IMR-90 (cell line): Measurements from ENCODE around the gene CHTF8. TPM values are rescaled to one million over a fixed set of nuclear protein-coding genes. Genes with fewer than 3 reads are reported as not detected.

ENCODE experiments used
- ATAC-seq: fragments of 200-7000 bp; cut with Tn5 transposase; 2 replicates; pipeline ENCODE4 v1.9.1; 2020; ENCODE audit warnings: low read depth, mild to moderate bottlenecking, moderate library complexity
- BruUV-seq: library from RNA; stranded (reverse); fragments of 400-500 nt; replicated peaks from 2 replicates; lab custom pipeline; 2021; lab: Mats Ljungman, UMichigan
- CTCF ChIA-PET: fragments of 300-600 bp; formaldehyde crosslinking; extraction: SDS; loops from one replicate; lab custom pipeline; 2021; ENCODE audit warnings: antibody characterized with exemption; lab: Yijun Ruan, JAX
- POLR2A ChIA-PET: fragments of 300-600 bp; sonication (Branson Sonifier 250); formaldehyde crosslinking; loops from one replicate; lab custom pipeline; 2022; ENCODE audit warnings: antibody characterized with exemption; ENCODE audit not compliant: unreplicated experiment; lab: Charles Lee
- DNase-seq: peaks from one replicate; pipeline ENCODE4 v3.0.0; 2013
- H2AFZ ChIP-seq: replicated peaks from 2 replicates; pipeline ENCODE3; 2013; ENCODE audit warnings: low read length, mild to moderate bottlenecking; ENCODE audit not compliant: poor library complexity
- H2AK5ac ChIP-seq: 2 replicates; pipeline ENCODE4 v1.6.1; 2013; ENCODE audit warnings: low read depth, low read length, inconsistent platforms
- H2AK9ac ChIP-seq: replicated peaks from 2 replicates; pipeline ENCODE3; 2013; ENCODE audit warnings: mild to moderate bottlenecking, low read depth, low read length, moderate library complexity; ENCODE audit not compliant: poor library complexity
- H2BK120ac ChIP-seq: 2 replicates; pipeline ENCODE4 v1.6.1; 2013; ENCODE audit warnings: low read depth, low read length, inconsistent platforms
- H2BK15ac ChIP-seq: 3 replicates; pipeline ENCODE4 v1.6.1; 2013; ENCODE audit warnings: low read depth, low read length, inconsistent platforms
- H2BK20ac ChIP-seq: 2 replicates; pipeline ENCODE4 v1.6.1; 2013; ENCODE audit warnings: low read depth, mild to moderate bottlenecking, inconsistent platforms, low read length, moderate library complexity
- H2BK5ac ChIP-seq: 2 replicates; pipeline ENCODE4 v1.6.1; 2013; ENCODE audit warnings: mild to moderate bottlenecking, low read depth, low read length, inconsistent platforms; ENCODE audit not compliant: poor library complexity, severe bottlenecking
- H3K14ac ChIP-seq: replicated peaks from 2 replicates; pipeline ENCODE4 v1.6.1; 2013; ENCODE audit warnings: low read depth, low read length, inconsistent platforms
- H3K18ac ChIP-seq: 2 replicates; pipeline ENCODE4 v1.6.1; 2013; ENCODE audit warnings: low read depth, low read length, control low read depth
- H3K23ac ChIP-seq: 2 replicates; pipeline ENCODE4 v1.6.1; 2013; ENCODE audit warnings: low read depth, low read length, inconsistent platforms
- H3K27ac ChIP-seq: 2 replicates; pipeline ENCODE4 v1.5.1; 2013; ENCODE audit warnings: mild to moderate bottlenecking, control low read depth, low read length; ENCODE audit not compliant: insufficient read depth
- H3K27me3 ChIP-seq: 2 replicates; pipeline ENCODE4 v1.6.1; 2013; ENCODE audit warnings: low read length; ENCODE audit not compliant: control insufficient read depth, insufficient read depth
- H3K36me3 ChIP-seq: 2 replicates; pipeline ENCODE4 v1.6.1; 2013; ENCODE audit warnings: low read length, mixed read lengths; ENCODE audit not compliant: control insufficient read depth, insufficient read depth
- H3K4ac ChIP-seq: 2 replicates; pipeline ENCODE4 v1.6.1; 2013; ENCODE audit warnings: low read depth, low read length, inconsistent platforms
- H3K4me1 ChIP-seq: 2 replicates; pipeline ENCODE4 v1.6.1; 2013; ENCODE audit warnings: low read length, mixed read lengths; ENCODE audit not compliant: control insufficient read depth, insufficient read depth
- H3K4me2 ChIP-seq: 2 replicates; pipeline ENCODE4 v1.6.1; 2013; ENCODE audit warnings: low read depth, mild to moderate bottlenecking, control low read depth, low read length, moderate library complexity
- H3K4me3 ChIP-seq: 2 replicates; pipeline ENCODE4 v1.5.1; 2013; ENCODE audit warnings: low read depth, mild to moderate bottlenecking, control low read depth, low read length, moderate library complexity; ENCODE audit not compliant: insufficient read depth
- H3K56ac ChIP-seq: 2 replicates; pipeline ENCODE4 v1.6.1; 2013; ENCODE audit warnings: low read length, inconsistent platforms; ENCODE audit not compliant: insufficient read depth; ENCODE audit errors: extremely low read depth
- H3K79me1 ChIP-seq, 2 experiments: 2 replicates each; pipeline ENCODE4 v1.6.1; 2013; ENCODE audit warnings: low read length in 2 of 2, inconsistent platforms in 1 of 2, low read depth in 1 of 2
- H3K9ac ChIP-seq: 2 replicates; pipeline ENCODE4 v1.6.1; 2013; ENCODE audit warnings: low read depth, low read length, control low read depth
- H3K9me1 ChIP-seq: 2 replicates; pipeline ENCODE4 v1.6.1; 2013; ENCODE audit warnings: low read length, inconsistent platforms; ENCODE audit not compliant: insufficient read depth
- H3K9me3 ChIP-seq: 2 replicates; pipeline ENCODE4 v1.6.1; 2013; ENCODE audit warnings: low read length; ENCODE audit not compliant: control insufficient read depth, insufficient read depth
- H4K20me1 ChIP-seq: 2 replicates; pipeline ENCODE4 v1.6.1; 2013; ENCODE audit warnings: low read length, inconsistent platforms; ENCODE audit not compliant: insufficient read depth
- H4K5ac ChIP-seq: 2 replicates; pipeline ENCODE4 v1.6.1; 2013; ENCODE audit warnings: mild to moderate bottlenecking, low read depth, low read length, control low read depth
- H4K8ac ChIP-seq, 2 experiments: 2 replicates each; pipeline ENCODE4 v1.6.1; 2013; ENCODE audit warnings: low read depth in 2 of 2, low read length in 2 of 2, control low read depth in 1 of 2, inconsistent platforms in 1 of 2
- H4K91ac ChIP-seq: 2 replicates; pipeline ENCODE4 v1.6.1; 2013; ENCODE audit warnings: low read depth, low read length, inconsistent platforms; ENCODE audit not compliant: insufficient read depth
- BHLHE40 ChIP-seq: fragments of 150-350 bp; IDR thresholded peaks from 2 replicates; pipeline ENCODE4 v1.6.1; 2016; ENCODE audit warnings: mild to moderate bottlenecking, low read depth, low read length
- CEBPB ChIP-seq: IDR thresholded peaks from 2 replicates; pipeline ENCODE4 v1.6.1; 2012; ENCODE audit warnings: low read depth, low read length, improper control_type of control experiment
- FOS ChIP-seq: fragments of 150-350 bp; IDR thresholded peaks from 2 replicates; pipeline ENCODE4 v1.6.1; 2016; ENCODE audit warnings: low read depth, low read length
- MAZ ChIP-seq: IDR thresholded peaks from 2 replicates; pipeline ENCODE4 v1.6.1; 2012; ENCODE audit warnings: low read depth, mild to moderate bottlenecking, low read length, improper control_type of control experiment, moderate library complexity, borderline replicate concordance
- MXI1 ChIP-seq: IDR thresholded peaks from 2 replicates; pipeline ENCODE4 v1.6.1; 2012; ENCODE audit warnings: low read depth, mild to moderate bottlenecking, low read length, moderate library complexity, borderline replicate concordance
- NFE2L2 ChIP-seq: fragments of 150-350 bp; IDR thresholded peaks from 2 replicates; pipeline ENCODE4 v1.6.1; 2016; ENCODE audit warnings: low read depth, mild to moderate bottlenecking, low read length
- POLR2A ChIP-seq: IDR thresholded peaks from 2 replicates; pipeline ENCODE4 v1.6.1; 2012; ENCODE audit warnings: mild to moderate bottlenecking, low read depth, low read length
- RAD21 ChIP-seq: IDR thresholded peaks from 2 replicates; pipeline ENCODE4 v1.6.1; 2012; ENCODE audit warnings: low read length, improper control_type of control experiment
- SMC3 ChIP-seq: fragments of 150-350 bp; IDR thresholded peaks from 2 replicates; pipeline ENCODE4 v1.6.1; 2016; ENCODE audit warnings: low read depth, mild to moderate bottlenecking, antibody characterized with exemption, low read length, moderate library complexity
- WGBS, 2 experiments: methylation state at CpG; one replicate each; pipeline versions ENCODE4 v1.1.5 to v1.1.7; 2013; ENCODE audit warnings: missing lambda C conversion rate in 2 of 2; ENCODE audit not compliant: insufficient read length in 1 of 2; ENCODE audit errors: extremely low coverage in 2 of 2; 5-methylcytosine and 5-hydroxymethylcytosine counted together
- dilution Hi-C: fragments of 300-500 bp; cut with HindIII; formaldehyde crosslinking; loops from one replicate; pipeline ENCODE4 v1.14.3; 2018; ENCODE audit warnings: low sequenced_read_pairs; ENCODE audit not compliant: unreplicated experiment
- in situ Hi-C: fragments of 300-500 bp; cut with MboI; formaldehyde crosslinking; loops from 3 replicates; pipeline ENCODE4 v1.14.3; 2019; ENCODE audit warnings: low sequenced_read_pairs, inconsistent platforms, mixed read lengths
- intact Hi-C: fragments of 100-400 bp; cut with micrococcal nuclease; formaldehyde crosslinking; loops from 2 replicates; pipeline ENCODE4 v1.10.0; 2022
- polyA plus RNA-seq, 3 experiments: library from polyadenylated mRNA; depleted of rRNA; stranded (reverse); fragments of >200 nt; gene quantifications; 2 replicates each; pipeline ENCODE4 v1.2.3, GENCODE V29; 2012; ENCODE audit warnings: low replicate concordance in 1 of 3
- total RNA-seq: library from RNA; depleted of rRNA; stranded (reverse); fragments of >200 nt; gene quantifications from 2 replicates; pipeline ENCODE4 v1.2.3, GENCODE V29; 2012
- TF ChIP-seq, protein P1 (sequence below): conservative IDR thresholded peaks from 2 replicates; pipeline ENCODE4 v1.5.1; 2012; ENCODE audit warnings: mild to moderate bottlenecking, low read depth, low read length, improper control_type of control experiment
- TF ChIP-seq, protein P2 (sequence below): fragments of 150-350 bp; IDR thresholded peaks from 2 replicates; pipeline ENCODE4 v1.6.1; 2017; ENCODE audit warnings: mild to moderate bottlenecking, antibody characterized with exemption, low read length, low read depth
- TF ChIP-seq, protein P3 (sequence below): fragments of 150-350 bp; IDR thresholded peaks from 2 replicates; pipeline ENCODE4 v1.6.1; 2016; ENCODE audit warnings: low read depth, mild to moderate bottlenecking, low read length, moderate library complexity, borderline replicate concordance

Gene CHTF8
- total and polyA plus RNA-seq, 2 of the 4 experiments (the other 2 are of a cell fraction), result 47.1 to 122 TPM

DNA sequence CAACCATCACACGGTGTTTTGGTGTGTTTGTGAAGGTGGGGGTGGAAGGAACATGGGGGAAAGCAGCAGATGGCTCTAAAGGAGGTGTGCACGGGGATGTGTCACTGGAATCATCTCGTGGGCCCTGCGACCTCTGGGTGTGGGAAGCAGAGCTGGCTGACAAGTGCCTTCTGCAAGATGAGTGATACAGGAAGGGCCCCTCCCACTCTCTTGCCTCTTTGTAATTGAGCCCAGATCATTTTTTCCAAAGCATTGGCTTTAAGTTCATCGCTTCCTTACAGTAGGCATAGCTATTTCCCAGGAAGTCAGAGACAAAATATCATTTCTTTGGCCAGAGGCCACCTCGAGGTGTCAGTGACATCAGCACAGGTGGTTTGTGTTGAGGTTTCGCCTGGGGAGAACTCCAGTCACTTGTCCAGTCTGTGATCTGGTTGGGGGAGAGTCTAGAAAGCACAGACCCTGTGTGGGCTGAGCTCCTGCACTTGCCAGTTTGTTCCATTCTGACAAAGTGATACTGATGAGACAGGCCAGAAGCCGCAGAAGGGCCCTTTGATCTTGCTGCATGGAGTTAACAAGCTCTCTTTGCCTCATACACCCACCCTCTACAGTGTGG lies 33.9 kb upstream of the CHTF8 start (continued):
- TF ChIP-seq CEBPB (no peak), MAZ (no peak)

DNA sequence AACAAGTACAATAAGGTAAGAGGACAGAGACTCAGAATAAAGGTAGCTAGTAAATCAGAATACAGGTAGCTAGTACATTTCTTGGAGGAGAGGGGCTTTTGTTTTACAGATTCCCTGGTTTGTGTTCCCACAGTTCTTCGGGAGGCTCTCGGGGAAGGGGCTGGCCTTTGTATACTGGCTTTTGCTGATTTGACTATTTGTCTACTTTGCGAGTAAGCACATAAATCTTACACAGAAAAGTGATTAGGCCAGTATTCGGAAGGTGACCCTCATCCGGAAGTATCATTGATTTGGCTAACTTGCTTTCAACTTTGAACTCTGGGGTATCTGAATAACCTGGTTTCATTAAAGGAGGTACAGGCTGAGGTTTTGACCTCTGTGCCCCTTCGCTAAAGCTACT lies 33.2 kb upstream of the CHTF8 start:
- Histone ChIP-seq H4K5ac (no peak overlapping the region), H3K4ac (peak overlapping the region; percentile 27; the same call in 1 of the 2 replicates), H4K8ac (peak overlapping the region in 1 of 2 experiments; percentile 53; a peak in 1 of 4 replicates), H4K20me1 (peaks cover 13% of the 10 kb centered on the region), H3K9me1 (peaks cover 8% of the 10 kb centered on the region; the same call in 1 of the 2 replicates), H2AK9ac (peak overlapping the region; percentile 8), H4K91ac (0 out of 2 replicates have a peak overlapping the region, but pooled peaks have one; percentile 4), H3K27me3 (no peaks in the 10 kb centered on the region), H2BK120ac (no peak overlapping the region), H2BK20ac (peak overlapping the region; percentile 72; the same call in 1 of the 2 replicates), H3K23ac (peak overlapping the region; percentile 18; the same call in 1 of the 2 replicates), H3K56ac (no peak overlapping the region), H3K18ac (no peak overlapping the region), H2BK15ac (peak overlapping the region; percentile 68; the same call in 1 of the 3 replicates), H3K14ac (peak overlapping the region; percentile 1; the same call in 1 of the 2 replicates), H3K9me3 (no peaks in the 10 kb centered on the region), H3K4me3 (no peak overlapping the region), H2AFZ (no peak overlapping the region), H3K4me1 (peaks cover 10% of the 10 kb centered on the region), H3K79me1 (peaks cover 0 to 30% of the 10 kb centered on the region in 2 experiments; a peak in 3 of 4 replicates), H3K9ac (no peak overlapping the region), H3K4me2 (no peak overlapping the region), H2BK5ac (peak overlapping the region; percentile 2), H3K27ac (no peak overlapping the region), H2AK5ac (no peak overlapping the region), H3K36me3 (peaks cover 36% of the 10 kb centered on the region)
- ChIA-PET POLR2A (no interaction called here), CTCF (interaction anchor here (1.1 to 3.2 kb wide), 2 partner anchors 15 to 122 kb away, joined by 3 to 17 read pairs; no protein-coding TSS in a partner anchor)
- WGBS, 2 experiments, result 57% methylated on average over 1 of the region's 6 CpGs; no CpG with 5 or more reads in 1 of the 2 experiments
- DNase-seq (no peak), ATAC-seq (no peak)
- dilution Hi-C loops (no loop called here), intact Hi-C loops (no loop called here), in situ Hi-C loops (no loop called here)
- no TSS peak for BruUV-seq
- no peak for TF ChIP-seq RAD21
- TF ChIP-seq SMC3, result no peak
- no peak for TF ChIP-seq POLR2A
- no peak for TF ChIP-seq CEBPB
- TF ChIP-seq, protein P1, sequence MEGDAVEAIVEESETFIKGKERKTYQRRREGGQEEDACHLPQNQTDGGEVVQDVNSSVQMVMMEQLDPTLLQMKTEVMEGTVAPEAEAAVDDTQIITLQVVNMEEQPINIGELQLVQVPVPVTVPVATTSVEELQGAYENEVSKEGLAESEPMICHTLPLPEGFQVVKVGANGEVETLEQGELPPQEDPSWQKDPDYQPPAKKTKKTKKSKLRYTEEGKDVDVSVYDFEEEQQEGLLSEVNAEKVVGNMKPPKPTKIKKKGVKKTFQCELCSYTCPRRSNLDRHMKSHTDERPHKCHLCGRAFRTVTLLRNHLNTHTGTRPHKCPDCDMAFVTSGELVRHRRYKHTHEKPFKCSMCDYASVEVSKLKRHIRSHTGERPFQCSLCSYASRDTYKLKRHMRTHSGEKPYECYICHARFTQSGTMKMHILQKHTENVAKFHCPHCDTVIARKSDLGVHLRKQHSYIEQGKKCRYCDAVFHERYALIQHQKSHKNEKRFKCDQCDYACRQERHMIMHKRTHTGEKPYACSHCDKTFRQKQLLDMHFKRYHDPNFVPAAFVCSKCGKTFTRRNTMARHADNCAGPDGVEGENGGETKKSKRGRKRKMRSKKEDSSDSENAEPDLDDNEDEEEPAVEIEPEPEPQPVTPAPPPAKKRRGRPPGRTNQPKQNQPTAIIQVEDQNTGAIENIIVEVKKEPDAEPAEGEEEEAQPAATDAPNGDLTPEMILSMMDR, result no peak
- TF ChIP-seq, protein P2, sequence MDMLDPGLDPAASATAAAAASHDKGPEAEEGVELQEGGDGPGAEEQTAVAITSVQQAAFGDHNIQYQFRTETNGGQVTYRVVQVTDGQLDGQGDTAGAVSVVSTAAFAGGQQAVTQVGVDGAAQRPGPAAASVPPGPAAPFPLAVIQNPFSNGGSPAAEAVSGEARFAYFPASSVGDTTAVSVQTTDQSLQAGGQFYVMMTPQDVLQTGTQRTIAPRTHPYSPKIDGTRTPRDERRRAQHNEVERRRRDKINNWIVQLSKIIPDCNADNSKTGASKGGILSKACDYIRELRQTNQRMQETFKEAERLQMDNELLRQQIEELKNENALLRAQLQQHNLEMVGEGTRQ, result no peak
- TF ChIP-seq BHLHE40, result no peak
- TF ChIP-seq MXI1, result no peak
- no peak for TF ChIP-seq FOS
- TF ChIP-seq, protein P3, sequence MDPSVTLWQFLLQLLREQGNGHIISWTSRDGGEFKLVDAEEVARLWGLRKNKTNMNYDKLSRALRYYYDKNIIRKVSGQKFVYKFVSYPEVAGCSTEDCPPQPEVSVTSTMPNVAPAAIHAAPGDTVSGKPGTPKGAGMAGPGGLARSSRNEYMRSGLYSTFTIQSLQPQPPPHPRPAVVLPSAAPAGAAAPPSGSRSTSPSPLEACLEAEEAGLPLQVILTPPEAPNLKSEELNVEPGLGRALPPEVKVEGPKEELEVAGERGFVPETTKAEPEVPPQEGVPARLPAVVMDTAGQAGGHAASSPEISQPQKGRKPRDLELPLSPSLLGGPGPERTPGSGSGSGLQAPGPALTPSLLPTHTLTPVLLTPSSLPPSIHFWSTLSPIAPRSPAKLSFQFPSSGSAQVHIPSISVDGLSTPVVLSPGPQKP, result no peak
- TF ChIP-seq NFE2L2, result no peak
